ENCODE measurements around the gene STRBP.

DNA sequence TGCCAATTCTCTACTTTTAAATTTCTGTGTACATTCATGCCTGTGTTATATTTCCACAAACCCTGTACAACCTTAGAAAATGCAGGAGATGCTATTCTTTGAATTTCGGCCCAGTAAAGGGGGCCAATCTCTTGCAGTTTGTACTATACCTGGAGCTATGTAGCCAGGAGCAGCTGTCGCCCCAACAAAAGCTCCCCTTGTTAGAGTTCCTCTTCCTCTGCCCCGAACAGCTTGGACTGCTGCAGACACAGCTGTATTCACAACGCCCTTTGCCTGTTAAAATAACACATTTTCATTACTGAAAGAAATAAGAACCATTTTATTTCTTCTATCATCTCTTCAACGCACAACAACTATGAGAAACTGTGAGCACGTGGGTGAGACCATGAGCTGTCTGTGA, 135.7 kb downstream of the STRBP start:
- no peak for TF ChIP-seq CTCF (conservative IDR thresholded peaks at IDR 0.05)
- no peak for TF ChIP-seq ZFX (IDR thresholded peaks at IDR 0.05)
